Spleen (tissue), 7 donors: Measurements from ENCODE around the gene PIGU.

Source experiments
- POLR2A ChIP-seq, 3 donors: fragments of 450-650 bp; IDR thresholded peaks; one replicate each; pipeline ENCODE4 v1.5.1; 2017; ENCODE audit warnings: antibody characterized with exemption in 3 of 3, mild to moderate bottlenecking in 1 of 3
- TF ChIP-seq, protein P1 (sequence below), 11 experiments: fragments of 200-600 bp in 7 of 11; fragments of 450-650 bp in 4 of 11; sonication (generic) in 4 of 11; IDR thresholded peaks in 8 of 11; conservative IDR thresholded peaks in 3 of 11; 1 replicate in 7 of 11; 2 replicates in 4 of 11; pipeline versions ENCODE4 v1.4.0 to v1.8.0; 2016 to 2021; ENCODE audit warnings: antibody characterized with exemption in 11 of 11, inconsistent platforms in 4 of 11, mild to moderate bottlenecking in 1 of 11
- donor health status: DM: no; HTN: no; CAD: no; lungs with moderate emphysema.
- donor health status: DM: no; HTN: no; CAD: no.
- donor health status: DM: no; HTN: no; CAD: no.

- TF ChIP-seq, protein P1, sequence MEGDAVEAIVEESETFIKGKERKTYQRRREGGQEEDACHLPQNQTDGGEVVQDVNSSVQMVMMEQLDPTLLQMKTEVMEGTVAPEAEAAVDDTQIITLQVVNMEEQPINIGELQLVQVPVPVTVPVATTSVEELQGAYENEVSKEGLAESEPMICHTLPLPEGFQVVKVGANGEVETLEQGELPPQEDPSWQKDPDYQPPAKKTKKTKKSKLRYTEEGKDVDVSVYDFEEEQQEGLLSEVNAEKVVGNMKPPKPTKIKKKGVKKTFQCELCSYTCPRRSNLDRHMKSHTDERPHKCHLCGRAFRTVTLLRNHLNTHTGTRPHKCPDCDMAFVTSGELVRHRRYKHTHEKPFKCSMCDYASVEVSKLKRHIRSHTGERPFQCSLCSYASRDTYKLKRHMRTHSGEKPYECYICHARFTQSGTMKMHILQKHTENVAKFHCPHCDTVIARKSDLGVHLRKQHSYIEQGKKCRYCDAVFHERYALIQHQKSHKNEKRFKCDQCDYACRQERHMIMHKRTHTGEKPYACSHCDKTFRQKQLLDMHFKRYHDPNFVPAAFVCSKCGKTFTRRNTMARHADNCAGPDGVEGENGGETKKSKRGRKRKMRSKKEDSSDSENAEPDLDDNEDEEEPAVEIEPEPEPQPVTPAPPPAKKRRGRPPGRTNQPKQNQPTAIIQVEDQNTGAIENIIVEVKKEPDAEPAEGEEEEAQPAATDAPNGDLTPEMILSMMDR (IDR thresholded peaks at IDR 0.05 in 8 of 11, conservative IDR thresholded peaks at IDR 0.05 in 3 of 11), result no peak
- TF ChIP-seq POLR2A (IDR thresholded peaks at IDR 0.05), result no peak
Observed at GRCh38 chr20:34529742-34530141, 147.2 kb downstream of the PIGU start.
